Immature natural killer cell (primary cell): Measurements from ENCODE around the gene IZUMO1. TPM values are rescaled to one million over a fixed set of nuclear protein-coding genes. Genes with fewer than 3 reads are reported as not detected.

Experiments used
- DNase-seq, 3 donors: peaks; one replicate each; pipeline ENCODE4 v3.0.0; 2022; ENCODE audit warnings: mixed read lengths in 1 of 3
- H3K27ac Mint-ChIP-seq, 6 donors: one replicate each; pipeline ENCODE4 v1.8.0; 2020; ENCODE audit warnings: mixed read lengths in 6 of 6, mild to moderate bottlenecking in 5 of 6, inconsistent platforms in 4 of 6, moderate library complexity in 3 of 6
- H3K27me3 Mint-ChIP-seq, 3 donors: one replicate each; pipeline ENCODE4 v1.8.0; 2020 to 2021; ENCODE audit warnings: low read depth in 3 of 3, mild to moderate bottlenecking in 3 of 3, mixed read lengths in 3 of 3, moderate library complexity in 3 of 3, inconsistent platforms in 1 of 3
- H3K36me3 Mint-ChIP-seq, 3 donors: one replicate each; pipeline ENCODE4 v1.8.0; 2020; ENCODE audit warnings: mixed read lengths in 3 of 3, inconsistent platforms in 2 of 3, mild to moderate bottlenecking in 2 of 3
- H3K4me1 Mint-ChIP-seq, 2 donors: one replicate each; pipeline ENCODE4 v1.8.0; 2020; ENCODE audit warnings: inconsistent platforms in 2 of 2, mild to moderate bottlenecking in 2 of 2, mixed read lengths in 2 of 2, moderate library complexity in 1 of 2
- H3K4me3 Mint-ChIP-seq, 5 donors: one replicate each; pipeline ENCODE4 v1.8.0; 2020; ENCODE audit warnings: mild to moderate bottlenecking in 5 of 5, mixed read lengths in 5 of 5, inconsistent platforms in 3 of 5, moderate library complexity in 3 of 5
- H3K9me3 Mint-ChIP-seq, 6 donors: one replicate each; pipeline ENCODE4 v1.8.0; 2020; ENCODE audit warnings: mild to moderate bottlenecking in 6 of 6, mixed read lengths in 6 of 6, inconsistent platforms in 4 of 6, moderate library complexity in 3 of 6
- polyA plus RNA-seq, 3 donors: library from polyadenylated mRNA; unstranded; fragments of 300-500 nt; fragmentation: Illumina TruSeq; gene quantifications; one replicate each; pipeline ENCODE4 v1.2.3, GENCODE V29; 2021

IZUMO1 gene
- polyA plus RNA-seq, 3 donors from 2014 or later, result not detected

DNA sequence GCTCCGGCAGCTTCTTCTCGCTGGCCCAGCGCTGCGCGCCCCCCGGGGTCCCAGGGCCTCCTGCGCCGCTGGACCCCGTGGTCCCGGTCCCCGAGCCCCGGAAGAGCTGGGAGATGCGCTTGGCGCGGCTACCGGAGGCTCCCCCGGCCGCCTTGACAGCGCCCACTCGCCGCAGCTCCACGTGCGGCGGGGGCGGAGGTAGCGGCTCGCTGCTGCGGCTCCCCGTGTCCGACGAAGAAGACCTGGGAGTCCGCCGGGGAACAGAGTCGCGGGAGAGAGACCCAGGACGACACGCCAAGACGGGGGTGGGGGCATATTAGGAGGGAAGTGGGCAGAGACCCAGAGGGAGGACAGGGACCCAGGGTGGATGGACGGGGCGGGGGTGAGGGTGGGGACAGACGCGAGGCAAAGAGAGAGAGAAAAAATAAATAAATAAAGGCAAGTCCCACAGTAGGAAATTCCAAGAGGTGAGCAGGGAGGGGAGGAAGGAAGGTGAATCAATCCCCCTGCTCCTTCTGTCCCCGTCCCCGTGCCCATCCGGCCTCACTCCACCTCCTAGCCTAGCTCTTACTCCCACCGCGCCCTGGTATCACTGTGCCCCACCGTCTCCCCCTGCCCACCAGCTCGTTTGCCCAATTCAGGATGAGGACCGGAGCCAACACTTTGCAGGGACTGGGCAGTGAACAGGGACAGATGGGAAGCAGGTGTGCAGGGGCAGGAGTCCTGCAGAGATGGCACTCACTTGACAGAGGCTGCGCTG, 7.1 kb downstream of the IZUMO1 start:
- no peak overlapping the region for H3K27ac Mint-ChIP-seq

DNA sequence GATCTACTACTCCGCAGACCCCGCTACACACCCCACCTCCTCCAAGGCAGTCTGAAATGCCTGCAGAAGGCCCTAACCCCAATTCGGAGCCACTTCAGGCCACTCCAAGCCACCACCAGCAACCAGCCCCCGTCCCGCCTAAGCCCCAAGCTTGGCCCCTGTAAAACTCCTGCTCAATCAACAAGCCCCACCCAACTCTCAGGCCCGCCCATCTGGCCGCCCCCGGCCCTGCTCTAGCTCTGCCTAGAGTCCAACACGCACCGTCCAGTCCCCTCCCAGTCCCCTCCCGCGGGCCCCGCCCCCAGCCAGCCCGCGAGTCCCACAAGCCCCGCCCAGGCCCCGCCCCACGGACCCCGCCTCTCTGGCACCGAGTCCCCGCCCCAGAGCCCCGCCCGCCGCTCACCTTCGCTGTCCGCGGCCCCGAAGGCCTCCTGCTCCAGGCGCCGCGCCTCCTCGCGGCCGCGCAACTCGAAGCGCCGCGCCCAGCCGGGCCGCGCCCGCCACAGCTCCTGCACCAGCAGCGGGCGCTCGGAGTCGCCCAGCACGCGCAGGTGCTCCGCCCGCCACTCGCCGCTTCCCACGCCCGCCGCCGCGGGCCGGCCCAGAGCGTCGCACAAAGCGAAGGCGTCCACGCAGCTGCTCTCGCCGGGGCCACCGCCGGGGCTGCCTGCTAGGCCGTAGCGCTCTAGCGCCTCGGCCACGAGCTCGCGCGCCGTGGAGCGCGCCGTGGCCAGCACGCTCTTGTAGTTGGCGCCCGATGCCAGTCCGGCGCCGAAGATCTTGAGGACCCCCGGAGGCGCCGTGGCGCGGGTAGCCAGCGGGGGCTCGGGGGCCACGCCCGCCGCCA, 7.9 kb downstream of the IZUMO1 start:
- peak overlapping the region; percentile 70 to 79 (median 75) for H3K4me3 Mint-ChIP-seq
- H3K27ac Mint-ChIP-seq, result peak overlapping the region in 4 of 6 donors; percentile 12 to 73 (median 54)
- peak; percentile 78 to 80 (median 78) for DNase-seq
- no peaks in the 10 kb centered on the region for H3K9me3 Mint-ChIP-seq
- H3K36me3 Mint-ChIP-seq, result no peaks in the 10 kb centered on the region
- H3K4me1 Mint-ChIP-seq, result peaks cover 13 to 15% of the 10 kb centered on the region in 2 donors
- peaks cover 0 to 7% (median 4%) of the 10 kb centered on the region in 3 donors for H3K27me3 Mint-ChIP-seq

More for the DNA sequence above, 7.1 kb downstream of the IZUMO1 start:
- no peaks in the 10 kb centered on the region for H3K9me3 Mint-ChIP-seq
- H3K36me3 Mint-ChIP-seq, result no peaks in the 10 kb centered on the region
- peak overlapping the region in 4 of 5 donors; percentile 4 to 53 (median 48) for H3K4me3 Mint-ChIP-seq
- no peak for DNase-seq
- H3K4me1 Mint-ChIP-seq, result peaks cover 13 to 15% of the 10 kb centered on the region in 2 donors
- peaks cover 0 to 8% (median 7%) of the 10 kb centered on the region in 3 donors for H3K27me3 Mint-ChIP-seq

DNA sequence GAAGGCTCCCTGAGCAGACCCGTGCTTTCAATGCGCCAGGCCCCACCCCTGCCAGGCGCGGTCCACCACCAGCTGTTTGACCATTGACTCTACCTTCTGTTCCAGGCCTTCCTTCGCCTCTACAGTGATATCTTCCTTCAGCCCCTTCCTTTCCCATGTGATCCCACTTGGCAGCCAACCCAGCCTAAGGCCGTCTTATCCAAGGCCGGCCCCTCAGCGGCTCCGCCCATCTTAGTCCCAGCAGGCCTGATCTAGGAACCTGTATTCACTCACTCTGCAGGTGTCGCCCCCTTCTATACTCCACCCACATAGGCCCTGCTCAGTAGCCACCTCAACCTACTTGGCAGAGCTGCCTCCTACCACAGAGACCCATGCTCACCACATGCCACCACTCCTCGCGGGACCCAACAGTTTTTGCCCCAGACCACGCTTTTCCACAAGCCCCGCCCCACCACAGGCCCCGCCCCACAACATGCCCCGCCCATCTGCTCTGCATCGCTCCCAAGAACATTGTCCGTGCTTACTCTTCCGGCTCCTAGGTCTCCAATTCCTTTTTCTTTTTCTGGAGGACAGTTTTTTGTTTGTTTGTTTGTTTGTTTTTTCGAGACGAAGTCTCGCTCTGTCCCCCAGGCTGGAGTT, 9.2 kb downstream of the IZUMO1 start:
- H3K27me3 Mint-ChIP-seq, result peaks cover 0 to 7% (median 3%) of the 10 kb centered on the region in 3 donors
- peak overlapping the region in 4 of 5 donors; percentile 44 to 79 (median 68) for H3K4me3 Mint-ChIP-seq
- no peaks in the 10 kb centered on the region for H3K36me3 Mint-ChIP-seq
- no peak for DNase-seq
- no peaks in the 10 kb centered on the region for H3K9me3 Mint-ChIP-seq
- H3K27ac Mint-ChIP-seq, result peak overlapping the region in 1 of 6 donors; percentile 23
- peaks cover 13 to 15% of the 10 kb centered on the region in 2 donors for H3K4me1 Mint-ChIP-seq

DNA sequence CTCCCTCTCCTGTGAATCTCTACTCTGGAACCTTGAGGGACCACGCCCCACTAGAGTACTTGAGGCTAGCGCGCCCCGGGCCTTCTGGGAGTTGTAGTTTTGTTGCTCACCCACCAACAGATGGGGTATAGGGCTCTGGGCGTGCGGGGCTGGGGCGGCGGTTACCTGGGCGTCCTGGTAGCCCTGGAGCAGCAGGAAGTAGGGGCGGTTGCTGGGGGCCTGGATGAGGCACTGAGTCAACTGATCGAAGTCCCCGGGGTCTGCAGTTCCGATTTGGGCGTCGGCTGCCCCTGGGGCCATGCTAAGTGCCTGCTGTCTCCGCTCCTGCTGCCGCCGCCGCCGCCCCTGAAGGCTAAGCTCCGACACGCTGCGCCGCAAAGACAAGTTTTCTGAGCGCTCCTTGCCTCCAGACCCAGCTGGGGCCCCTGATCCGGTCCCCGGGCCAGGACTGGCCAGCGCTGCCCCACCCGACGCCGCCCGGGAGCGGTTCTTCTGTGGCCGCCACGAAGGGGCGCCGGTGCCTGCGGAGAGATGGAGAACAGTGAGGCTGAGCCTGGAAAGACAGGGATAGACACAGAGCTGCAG, 11.6 kb downstream of the IZUMO1 start:
- no peaks in the 10 kb centered on the region for H3K9me3 Mint-ChIP-seq
- no peak overlapping the region for H3K4me3 Mint-ChIP-seq
- peaks cover 0 to 4% (median 0%) of the 10 kb centered on the region in 3 donors for H3K36me3 Mint-ChIP-seq
- H3K27me3 Mint-ChIP-seq, result peaks cover 2 to 6% (median 3%) of the 10 kb centered on the region in 3 donors
- no peak for DNase-seq
- H3K27ac Mint-ChIP-seq, result peak overlapping the region in 1 of 6 donors; percentile 40
- H3K4me1 Mint-ChIP-seq, result peaks cover 6 to 8% of the 10 kb centered on the region in 2 donors

DNA sequence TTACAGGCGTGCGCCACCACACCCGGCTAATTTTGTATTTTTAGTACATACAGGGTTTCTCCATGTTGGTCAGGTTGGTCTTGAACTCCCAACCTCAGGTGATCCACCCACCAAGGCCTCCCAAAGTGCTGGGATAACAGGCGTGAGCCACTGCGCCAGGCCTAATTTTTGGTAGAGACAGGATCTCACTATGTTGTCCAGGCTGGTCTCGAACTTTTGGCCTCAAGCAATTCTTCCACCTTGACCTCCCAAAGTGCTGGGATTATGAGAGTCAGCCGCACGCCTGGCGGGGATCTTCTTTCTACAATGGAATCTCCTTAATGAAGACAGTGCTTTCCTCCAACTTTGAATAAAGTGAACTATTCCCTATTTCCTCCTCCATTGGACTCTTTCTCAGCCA, 12.1 kb downstream of the IZUMO1 start:
- H3K4me3 Mint-ChIP-seq, result no peak overlapping the region
- H3K4me1 Mint-ChIP-seq, result peaks cover 6 to 7% of the 10 kb centered on the region in 2 donors
- H3K36me3 Mint-ChIP-seq, result peaks cover 0 to 4% (median 0%) of the 10 kb centered on the region in 3 donors
- H3K27me3 Mint-ChIP-seq, result peaks cover 2 to 4% (median 3%) of the 10 kb centered on the region in 3 donors
- peak overlapping the region in 1 of 6 donors; percentile 40 for H3K27ac Mint-ChIP-seq
- H3K9me3 Mint-ChIP-seq, result no peaks in the 10 kb centered on the region
- DNase-seq, result no peak

DNA sequence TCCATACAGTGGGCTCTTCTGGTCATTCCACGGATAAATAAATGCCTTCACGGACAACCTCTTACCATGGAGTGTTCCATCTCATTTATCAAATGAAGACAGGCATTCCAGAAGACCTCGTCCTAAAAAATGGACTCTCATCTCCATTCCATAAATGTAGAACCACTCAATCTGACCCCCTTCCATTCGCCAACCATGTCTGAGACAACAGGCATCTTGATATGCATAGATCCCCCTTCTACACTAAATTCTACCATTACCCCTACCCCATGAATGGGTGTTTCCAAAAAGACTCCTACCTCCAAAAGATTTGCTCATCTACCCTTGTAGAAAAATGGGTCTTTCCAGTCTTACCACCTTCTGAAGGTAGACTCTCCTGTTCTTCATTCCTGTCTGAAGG, 15.3 kb downstream of the IZUMO1 start:
- Mint-ChIP-seq H3K27me3 (peaks cover 0 to 4% (median 3%) of the 10 kb centered on the region in 3 donors), H3K4me3 (no peak overlapping the region), H3K9me3 (peaks cover 0 to 3% (median 0%) of the 10 kb centered on the region in 6 donors), H3K36me3 (peaks cover 1 to 7% (median 4%) of the 10 kb centered on the region in 3 donors), H3K27ac (no peak overlapping the region), H3K4me1 (peaks cover 7 to 10% of the 10 kb centered on the region in 2 donors)
- no peak for DNase-seq

DNA sequence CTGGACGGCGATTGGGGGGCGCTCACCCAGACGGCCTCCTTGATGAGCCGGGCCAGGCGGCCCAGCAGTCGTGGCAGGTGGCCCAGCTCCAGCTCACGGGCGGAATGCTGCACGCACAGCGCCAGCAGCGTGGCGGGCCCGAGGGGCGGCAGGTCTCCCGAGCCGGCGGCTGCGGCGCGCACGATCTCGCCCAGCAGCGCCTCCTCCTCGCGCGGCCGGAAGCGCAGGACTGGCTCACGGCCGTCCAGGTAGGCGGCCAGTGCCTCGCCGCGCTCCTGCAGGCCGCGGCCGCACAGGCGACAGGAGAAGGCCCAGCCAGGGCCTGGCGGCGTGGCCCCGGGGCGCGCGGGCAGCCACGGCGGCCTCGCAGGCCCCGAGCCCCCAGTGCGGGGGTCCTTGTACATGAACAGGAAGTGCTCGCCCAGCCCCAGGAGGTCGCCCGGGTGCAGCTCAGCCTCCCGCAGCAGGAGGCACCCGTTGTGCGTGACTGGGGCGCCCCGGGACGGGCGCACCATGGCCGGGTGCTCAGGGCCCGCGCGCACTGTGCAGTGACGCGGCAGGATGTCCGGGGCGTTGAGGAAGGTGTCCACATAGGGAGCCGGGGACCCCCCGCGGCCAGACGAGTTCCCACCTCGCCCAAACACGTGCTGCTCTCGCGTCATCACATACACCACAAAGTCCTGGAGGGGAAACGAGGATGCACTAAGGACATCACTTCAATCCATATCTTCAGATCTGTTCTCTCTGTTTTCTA, 17.6 kb downstream of the IZUMO1 start:
- Mint-ChIP-seq H3K4me1 (peaks cover 21 to 27% of the 10 kb centered on the region in 2 donors), H3K9me3 (peaks cover 0 to 8% (median 0%) of the 10 kb centered on the region in 6 donors), H3K27me3 (peaks cover under 1 to 7% (median 4%) of the 10 kb centered on the region in 3 donors), H3K27ac (no peak overlapping the region), H3K36me3 (peaks cover 4 to 9% (median 9%) of the 10 kb centered on the region in 3 donors), H3K4me3 (no peak overlapping the region)
- DNase-seq, result no peak

DNA sequence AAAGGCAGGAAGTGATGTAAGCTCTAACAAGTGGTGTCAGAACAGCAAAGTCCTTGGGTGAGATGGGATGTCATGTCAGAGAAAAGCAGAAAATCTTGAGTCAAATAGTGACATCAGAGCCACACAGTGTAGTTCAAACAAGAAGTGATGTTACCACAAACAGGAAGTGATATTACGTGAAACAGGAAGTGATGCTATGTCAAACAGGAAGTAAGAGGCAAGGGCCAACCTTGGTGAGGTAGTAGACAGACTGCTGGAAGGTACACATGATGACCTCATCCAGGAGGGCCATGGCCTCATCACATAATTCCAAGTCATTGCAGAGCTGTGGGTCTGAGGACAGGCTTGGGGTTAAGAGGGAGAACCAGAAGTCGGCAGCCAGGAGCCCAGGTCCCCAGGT, 20.2 kb downstream of the IZUMO1 start:
- Mint-ChIP-seq H3K9me3 (peaks cover 0 to 8% (median 0%) of the 10 kb centered on the region in 6 donors), H3K36me3 (peaks cover 4 to 9% (median 9%) of the 10 kb centered on the region in 3 donors), H3K4me1 (peaks cover 21 to 27% of the 10 kb centered on the region in 2 donors), H3K27ac (peak overlapping the region; percentile 60 to 91 (median 71)), H3K27me3 (peaks cover 3 to 7% (median 4%) of the 10 kb centered on the region in 3 donors), H3K4me3 (peak overlapping the region in 3 of 5 donors; percentile 5 to 41 (median 14))
- DNase-seq, result peak; percentile 41 to 58 (median 52)

DNA sequence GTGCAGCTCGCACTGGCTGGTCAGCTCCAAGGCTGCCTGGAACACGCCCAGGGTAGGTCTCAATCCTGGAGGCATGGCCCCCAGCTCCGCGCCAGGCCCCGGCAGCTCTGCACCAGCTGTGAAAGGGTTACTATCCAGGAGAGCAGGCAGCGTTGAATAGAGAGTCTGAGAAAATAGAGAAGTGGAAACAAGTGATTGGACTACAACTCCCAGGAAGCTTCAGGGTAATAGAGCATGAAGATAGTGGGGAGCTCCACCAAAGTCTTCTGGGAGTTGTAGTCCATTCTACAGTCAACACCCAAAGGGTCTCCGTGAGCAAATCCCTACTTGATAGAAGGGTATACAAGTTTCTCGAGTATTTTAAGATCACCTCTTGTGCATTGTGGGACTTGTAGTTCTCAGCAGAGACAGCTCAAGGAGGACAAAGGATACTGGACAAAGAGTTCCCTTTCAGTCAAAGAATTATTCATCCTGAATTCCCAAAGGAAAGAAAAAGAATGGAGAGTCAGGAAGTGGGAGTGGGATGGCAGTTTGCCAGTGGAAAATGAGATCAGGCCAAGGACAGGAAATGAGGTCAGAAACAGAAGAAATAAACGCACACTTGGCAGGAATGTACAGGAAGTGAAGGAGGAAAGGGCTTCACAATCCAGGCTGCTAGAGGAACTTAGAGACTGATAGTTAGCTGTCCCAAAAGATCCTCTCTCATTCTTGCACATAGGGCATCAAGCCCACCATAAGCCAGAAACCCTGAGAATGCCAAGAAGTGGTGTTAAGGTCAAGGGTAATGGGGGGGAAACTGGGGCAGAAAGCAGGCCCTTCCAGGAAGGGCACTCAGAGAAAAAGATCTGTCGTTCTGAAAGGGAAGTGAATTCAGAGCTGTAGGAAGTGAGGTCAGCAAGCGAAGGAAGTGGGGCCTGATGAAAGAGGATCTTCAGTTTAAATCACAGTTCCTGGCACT, 21.6 kb downstream of the IZUMO1 start:
- Mint-ChIP-seq H3K36me3 (peaks cover 4 to 9% (median 5%) of the 10 kb centered on the region in 3 donors), H3K4me1 (peaks cover 29 to 39% of the 10 kb centered on the region in 2 donors), H3K27me3 (peaks cover 0 to 5% (median 4%) of the 10 kb centered on the region in 3 donors), H3K4me3 (peak overlapping the region in 4 of 5 donors; percentile 7 to 48 (median 20)), H3K9me3 (peaks cover 0 to 8% (median 0%) of the 10 kb centered on the region in 6 donors), H3K27ac (peak overlapping the region; percentile 48 to 91 (median 83))
- DNase-seq, result peak; percentile 39 to 50 (median 49)

DNA sequence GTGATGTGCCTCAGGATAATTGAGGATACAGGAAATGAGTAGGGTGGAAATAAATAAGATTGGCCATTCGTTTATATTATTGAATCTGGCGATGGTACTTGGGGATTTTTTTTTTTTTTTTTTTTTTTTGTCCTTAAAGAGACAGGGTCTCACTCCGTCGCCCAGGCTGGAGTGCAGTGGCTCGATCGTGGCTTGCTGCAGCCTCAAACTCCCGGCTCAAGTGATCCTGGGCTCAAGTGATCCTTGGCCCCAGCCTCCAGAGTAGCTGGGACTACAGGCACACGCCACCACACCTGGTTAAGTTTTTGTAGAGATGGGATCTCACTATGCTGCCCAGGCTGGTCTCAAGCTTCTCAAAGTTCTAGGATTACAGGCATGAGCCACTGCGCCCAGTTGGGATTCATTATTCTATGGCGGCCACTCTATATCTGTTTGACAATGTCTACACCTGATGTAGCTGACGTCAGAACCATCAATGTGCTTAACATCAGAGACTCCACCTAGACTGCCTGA, 24.5 kb downstream of the IZUMO1 start:
- Mint-ChIP-seq H3K36me3 (peaks cover 4 to 9% (median 5%) of the 10 kb centered on the region in 3 donors), H3K4me1 (peaks cover 26 to 35% of the 10 kb centered on the region in 2 donors), H3K9me3 (peaks cover 0 to 5% (median 0%) of the 10 kb centered on the region in 6 donors), H3K27ac (no peak overlapping the region), H3K27me3 (peaks cover 0 to 5% (median 4%) of the 10 kb centered on the region in 3 donors), H3K4me3 (peak overlapping the region in 2 of 5 donors; percentile 30 to 47)
- DNase-seq, result no peak

DNA sequence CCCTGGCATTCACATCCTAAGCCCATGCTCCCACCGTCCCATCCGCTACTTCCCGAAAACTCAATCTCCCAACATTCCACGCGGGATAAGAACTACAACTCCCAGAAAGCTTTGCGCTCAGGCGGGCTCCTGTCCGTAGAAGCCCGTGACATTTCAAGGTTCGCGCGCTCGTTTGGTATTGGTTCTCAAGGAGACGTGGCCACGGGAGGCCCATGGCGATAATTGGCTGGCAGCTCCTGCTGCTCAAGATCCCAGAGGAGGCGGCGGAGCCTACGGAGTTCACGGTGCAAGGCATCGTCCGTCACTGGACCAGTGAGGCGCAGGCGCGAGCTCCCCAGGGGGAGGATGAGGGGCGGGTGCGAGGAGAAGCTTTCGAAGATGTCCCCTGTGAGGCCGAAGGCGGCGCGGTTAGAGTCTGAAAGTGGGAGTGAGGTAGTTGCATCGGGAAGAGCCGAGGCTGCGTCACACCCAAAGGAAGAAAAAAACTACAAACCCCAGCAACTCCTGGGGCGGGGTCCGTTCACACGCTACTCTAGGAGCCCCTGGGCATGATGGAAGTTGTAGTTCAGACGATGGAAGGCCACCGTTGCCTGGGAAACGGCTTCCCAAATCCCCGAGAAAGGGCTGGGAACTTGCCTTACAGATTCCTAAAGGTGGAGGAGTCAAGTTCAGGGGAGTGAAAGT, 26.0 kb downstream of the IZUMO1 start:
- peaks cover 18 to 24% of the 10 kb centered on the region in 2 donors for H3K4me1 Mint-ChIP-seq
- peak overlapping the region; percentile 91 to 98 (median 97) for H3K4me3 Mint-ChIP-seq
- peak; percentile 84 to 88 (median 87) for DNase-seq
- peak overlapping the region; percentile 94 to 97 (median 97) for H3K27ac Mint-ChIP-seq
- H3K27me3 Mint-ChIP-seq, result peaks cover 2 to 4% (median 4%) of the 10 kb centered on the region in 3 donors
- peaks cover 0 to 3% (median 0%) of the 10 kb centered on the region in 6 donors for H3K9me3 Mint-ChIP-seq
- H3K36me3 Mint-ChIP-seq, result peaks cover 0 to 3% (median 0%) of the 10 kb centered on the region in 3 donors
